SK-N-MC (cell line): ENCODE data around the gene CPLANE2.

Experiments
- EZH2 ChIP-seq: fragments of 200-600 bp; sonication (generic); IDR thresholded peaks from one replicate; pipeline ENCODE4 v1.6.1; 2017; ENCODE audit warnings: antibody characterized with exemption
- POLR2AphosphoS5 ChIP-seq: IDR thresholded peaks from 2 replicates; pipeline ENCODE4 v1.6.1; 2012; ENCODE audit warnings: mild to moderate bottlenecking, low read depth, low read length, borderline replicate concordance

DNA sequence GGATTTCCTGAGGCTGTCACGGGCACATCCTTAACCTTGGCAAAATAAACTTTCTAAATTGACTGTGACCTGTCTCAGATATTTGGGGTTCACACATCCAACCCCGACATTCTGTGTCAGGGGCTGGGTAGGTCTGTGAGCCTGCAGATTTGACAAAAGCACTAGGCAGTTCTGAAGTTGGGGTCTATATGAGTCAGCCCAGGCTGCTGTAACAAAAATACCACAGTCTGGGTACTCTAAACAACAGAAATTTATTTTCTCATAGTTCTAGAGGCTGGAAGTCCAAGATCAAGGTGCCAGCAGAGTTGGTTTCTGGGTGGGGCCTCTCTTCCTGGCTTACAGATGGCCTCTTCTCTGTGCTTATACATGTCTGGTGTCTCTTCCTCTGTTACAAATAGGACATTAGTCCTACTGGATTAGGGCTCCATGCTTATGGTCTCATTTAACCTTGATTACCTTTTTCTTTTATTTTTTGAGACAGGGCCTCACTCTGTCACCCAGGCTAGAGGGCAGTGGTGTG, 3.0 kb upstream of the CPLANE2 start:
- TF ChIP-seq EZH2, result no peak
- no peak for TF ChIP-seq POLR2AphosphoS5
